GM12891 (cell line): Measurements from ENCODE around the gene ARL8B.

Source experiments
- PAX5 ChIP-seq: IDR thresholded peaks from 2 replicates; pipeline ENCODE4 v1.6.1; 2011; ENCODE audit warnings: low read length, moderate library complexity, mild to moderate bottlenecking; ENCODE audit not compliant: insufficient read depth, severe bottlenecking
- POLR2A ChIP-seq: IDR thresholded peaks from 2 replicates; pipeline ENCODE4 v1.6.1; 2011; ENCODE audit warnings: low read depth, low read length, control low read depth
- POLR2AphosphoS5 ChIP-seq: IDR thresholded peaks from 2 replicates; pipeline ENCODE4 v1.6.1; 2011; ENCODE audit warnings: low read depth, low read length, control low read depth
- POU2F2 ChIP-seq: IDR thresholded peaks from 2 replicates; pipeline ENCODE4 v1.6.1; 2011; ENCODE audit warnings: low read depth, mild to moderate bottlenecking, control low read depth, low read length, moderate library complexity
- TAF1 ChIP-seq: IDR thresholded peaks from 2 replicates; pipeline ENCODE4 v1.6.1; 2011; ENCODE audit warnings: low read depth, low read length, control low read depth

- TF ChIP-seq POLR2AphosphoS5 (no peak), TAF1 (no peak), POU2F2 (no peak), POLR2A (no peak), PAX5 (no peak)
These were observed 11.8 kb upstream of the ARL8B start for GRCh38 chr3:5110337-5110736.
